Measurements from ENCODE around the gene FIGN.

The FIGN gene

DNA sequence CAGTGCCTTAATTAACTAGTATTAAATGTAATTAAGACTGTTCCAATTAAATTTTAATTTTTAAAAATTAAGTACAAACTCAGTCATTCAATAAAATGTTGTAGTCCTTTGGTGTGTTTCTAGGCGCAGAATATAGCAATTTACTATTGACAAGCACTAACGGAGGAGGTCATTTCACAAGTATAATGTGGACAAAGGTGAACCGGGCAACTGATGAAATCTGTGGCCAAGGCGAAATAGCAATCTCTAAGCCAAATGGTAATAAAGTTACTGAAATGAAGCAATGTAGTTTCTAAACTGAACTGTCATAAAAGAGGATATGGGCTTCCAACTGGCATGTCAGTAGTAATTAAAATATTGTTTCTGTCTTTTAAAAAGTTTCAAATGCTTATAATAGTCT is 27.5 kb downstream of the FIGN start:
- no peak for DNase-seq (ENCODE audit: low read depth in 2 of 2)

DNA sequence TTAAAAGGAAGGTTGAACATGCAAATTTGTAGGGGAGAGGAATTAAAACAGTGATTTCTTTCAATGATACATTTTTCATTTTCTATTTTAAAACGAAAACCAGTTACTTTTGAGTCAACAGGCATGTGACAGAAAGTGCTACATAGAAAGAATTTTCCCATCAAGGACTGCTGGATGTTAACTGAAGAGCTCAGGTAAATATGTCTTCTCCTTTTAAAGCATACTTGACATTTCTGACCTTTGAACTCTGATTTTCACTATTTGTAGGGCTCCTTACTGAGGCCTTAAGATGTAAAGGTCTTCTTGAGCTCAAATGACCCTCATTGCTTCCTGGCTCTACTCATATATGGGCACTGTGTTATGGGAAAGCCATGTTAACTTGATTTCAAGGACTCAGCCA is 32.4 kb downstream of the FIGN start:
- no peak for DNase-seq (ENCODE audit: low read depth in 2 of 2)

DNA sequence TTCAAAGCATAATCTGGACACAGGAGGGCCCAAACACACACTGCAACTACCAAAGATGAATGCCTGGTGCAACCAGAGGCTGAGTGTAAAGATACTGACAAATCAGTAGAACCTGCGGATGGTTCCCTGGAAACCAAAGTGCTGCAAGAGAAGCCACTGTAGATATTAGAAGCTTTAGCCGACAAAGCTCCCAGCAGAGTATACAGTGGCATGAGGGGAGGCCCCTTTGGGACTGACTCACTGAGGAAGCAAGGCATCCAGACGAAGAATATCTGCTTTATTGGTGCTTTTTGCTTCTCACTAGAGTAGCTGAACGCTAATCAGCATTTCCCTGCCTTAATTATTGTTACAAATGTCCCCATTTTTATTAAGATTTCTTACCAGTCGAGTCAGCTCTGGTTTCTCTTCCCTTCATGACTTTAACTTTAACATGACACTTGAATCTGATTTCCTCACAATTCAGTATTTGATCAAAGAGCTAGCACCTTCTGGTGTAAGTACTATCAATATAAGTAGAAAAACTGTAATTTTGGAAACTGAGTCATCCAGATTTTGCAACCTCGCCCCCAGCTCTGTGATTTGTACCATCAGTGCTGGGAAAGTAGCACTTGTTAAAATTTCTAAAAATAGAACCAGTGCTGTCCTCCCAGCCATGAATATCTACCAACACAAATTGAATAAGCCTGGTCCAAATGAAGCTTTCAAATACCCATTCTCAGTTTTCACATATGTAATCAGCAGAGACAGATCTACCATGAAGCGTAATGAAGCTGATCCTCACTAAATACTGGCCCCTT is 34.2 kb downstream of the FIGN start:
- no peak for DNase-seq (ENCODE audit: low read depth in 2 of 2)

DNA sequence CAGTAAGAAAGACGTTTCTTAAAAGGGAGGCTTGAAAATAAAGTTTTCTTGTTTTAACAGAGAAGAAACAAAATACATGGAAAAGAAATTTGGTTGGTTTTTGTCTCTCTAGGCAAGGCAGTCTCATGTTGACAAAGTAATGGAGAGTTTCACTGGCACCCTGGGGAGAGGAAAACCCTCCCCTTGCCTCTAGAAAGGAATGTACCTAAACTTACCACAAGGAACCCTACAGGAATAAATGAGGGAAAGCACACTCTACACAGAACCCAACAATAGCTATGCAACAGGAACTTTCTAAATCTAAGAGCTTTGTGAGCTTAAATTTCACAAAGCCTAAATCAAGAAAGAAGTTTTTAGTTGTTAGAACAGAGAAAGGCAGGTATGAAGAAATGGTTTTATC is 37.0 kb downstream of the FIGN start:
- DNase-seq (ENCODE audit: low read depth in 2 of 2) = no peak

DNA sequence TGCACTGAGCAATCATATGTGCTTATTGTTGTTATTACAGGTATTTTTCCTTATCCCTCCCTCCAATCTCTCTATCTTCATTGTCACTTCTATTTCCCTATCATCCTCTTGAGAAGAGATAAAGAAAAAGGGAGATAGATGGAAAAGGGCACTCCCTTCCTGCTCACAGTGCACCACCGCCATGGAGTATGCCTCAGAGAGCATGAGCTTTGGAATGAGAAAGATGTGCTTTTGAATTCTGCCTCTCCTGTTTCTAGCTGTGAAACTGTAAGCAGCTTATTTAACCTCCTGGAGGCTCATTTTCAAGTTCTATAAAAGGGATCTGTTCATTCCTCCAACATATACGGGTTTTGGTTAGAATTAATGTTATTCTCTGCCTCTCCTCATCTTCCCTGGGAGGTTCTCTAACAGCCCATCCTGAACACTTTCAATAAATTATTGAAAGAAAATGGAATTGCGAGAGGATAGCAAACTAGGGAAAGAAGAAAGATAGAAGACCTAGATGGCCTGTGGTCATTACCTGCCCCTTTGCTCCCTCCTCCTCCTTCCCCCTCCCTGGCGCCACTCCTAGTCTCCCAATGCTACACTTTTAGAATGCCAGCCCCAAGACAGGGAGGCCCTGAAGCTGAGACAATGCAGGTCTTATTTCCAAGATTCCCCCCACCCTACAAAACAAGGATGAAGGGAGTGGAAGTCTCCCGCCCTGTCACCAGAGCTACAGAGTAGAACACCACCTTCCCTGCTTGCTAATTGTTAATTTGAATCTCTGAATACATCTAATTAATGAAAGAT is 37.8 kb downstream of the FIGN start:
- DNase-seq (ENCODE audit: low read depth in 2 of 2) = no peak

DNA sequence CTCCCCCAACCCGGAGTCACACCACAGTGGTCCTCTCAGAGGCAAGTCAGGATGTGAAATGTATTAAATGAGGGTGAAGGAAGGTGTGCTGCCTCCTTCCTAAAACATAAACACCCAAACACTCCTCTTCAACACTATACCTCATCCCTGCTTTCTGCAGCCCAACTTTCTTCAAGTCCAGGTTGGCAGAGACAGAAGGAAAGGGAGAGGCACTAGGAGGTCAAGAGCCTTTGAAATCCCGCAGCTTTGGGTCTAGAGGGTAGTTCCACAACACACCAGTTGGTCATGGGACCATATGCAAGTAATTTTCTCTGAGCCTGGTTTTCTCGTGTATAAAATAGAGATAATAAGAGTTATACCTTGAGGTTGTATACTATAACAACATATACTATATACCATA is 38.4 kb downstream of the FIGN start:
- no peak for DNase-seq (ENCODE audit: low read depth in 2 of 2)

DNA sequence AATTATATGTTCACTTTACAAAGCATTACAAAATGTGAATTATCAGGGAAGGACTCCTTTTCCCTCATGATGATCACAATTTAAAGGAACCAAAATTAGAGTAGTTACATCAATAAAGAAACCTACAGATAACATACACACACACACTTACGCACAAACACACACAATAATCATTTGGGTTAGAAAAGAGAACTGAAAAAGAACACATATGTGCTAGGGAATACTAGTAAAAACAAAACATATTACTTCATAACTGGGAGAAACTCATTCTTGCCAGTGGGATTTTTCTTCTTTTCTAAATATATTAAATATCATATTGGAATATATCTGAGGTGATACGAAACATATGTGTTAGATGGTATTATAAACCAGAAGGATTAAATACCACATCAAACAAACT is 42.3 kb downstream of the FIGN start:
- no peak for DNase-seq (ENCODE audit: low read depth in 2 of 2)

DNA sequence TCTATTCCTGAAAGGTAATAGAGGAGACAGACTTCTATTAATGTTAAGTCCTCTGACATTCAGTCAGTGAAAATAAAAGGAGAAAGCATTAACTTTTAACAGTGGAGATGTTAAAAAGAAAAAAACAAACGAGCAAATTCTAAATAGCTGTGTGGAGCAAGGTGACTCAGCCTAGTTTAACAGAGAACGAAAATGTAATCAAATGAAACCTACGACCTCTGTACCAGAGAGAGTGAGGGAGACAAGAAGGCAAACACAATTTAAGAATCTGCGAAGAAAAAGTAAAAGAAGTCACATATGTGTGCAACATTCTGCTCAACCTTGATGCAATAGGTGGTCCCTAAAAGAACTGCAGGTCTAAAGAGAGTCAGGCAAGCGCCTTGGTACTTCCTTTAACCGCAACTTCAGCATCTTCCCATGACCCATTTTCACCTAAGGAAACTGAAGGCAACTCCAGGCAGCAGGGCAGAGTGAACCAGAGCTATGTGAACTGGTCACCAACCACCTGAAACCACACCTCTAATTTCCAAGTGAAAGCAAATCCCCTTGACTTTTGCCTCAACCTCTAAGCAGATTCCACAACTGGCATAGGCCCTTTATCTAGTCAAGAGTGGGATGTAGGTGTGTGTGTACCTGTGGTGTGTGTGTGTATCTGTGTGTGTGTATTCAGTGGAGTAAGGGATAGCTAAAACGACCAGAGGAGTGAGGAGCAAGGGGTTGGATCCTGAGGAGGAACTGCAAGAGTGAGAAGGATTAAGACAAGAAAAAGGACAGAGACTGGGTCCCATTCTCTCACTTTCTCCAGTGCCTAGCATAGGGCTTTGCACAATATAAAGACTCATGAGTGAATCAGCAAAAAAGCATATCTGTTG is 43.0 kb downstream of the FIGN start:
- no peak for DNase-seq (ENCODE audit: low read depth in 2 of 2)

DNA sequence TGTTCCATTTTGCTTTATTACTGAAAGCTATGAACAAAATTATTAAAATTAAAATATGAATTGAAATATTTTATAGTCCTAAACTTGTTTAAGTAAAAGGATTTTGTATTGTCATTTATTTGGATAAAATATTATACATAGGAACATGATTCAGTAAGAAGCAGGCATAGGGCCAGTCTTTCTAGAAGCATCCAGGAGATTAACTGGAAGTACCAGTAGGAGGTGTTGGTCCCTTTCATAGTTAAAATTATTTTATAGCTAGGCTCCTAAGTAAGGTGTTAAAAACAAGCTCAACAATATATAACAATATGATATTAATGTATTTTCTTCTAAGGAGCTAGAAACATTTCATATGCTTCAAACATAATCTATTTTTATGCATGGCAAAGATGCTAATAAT is 43.7 kb downstream of the FIGN start:
- DNase-seq (ENCODE audit: low read depth in 2 of 2) = no peak

DNA sequence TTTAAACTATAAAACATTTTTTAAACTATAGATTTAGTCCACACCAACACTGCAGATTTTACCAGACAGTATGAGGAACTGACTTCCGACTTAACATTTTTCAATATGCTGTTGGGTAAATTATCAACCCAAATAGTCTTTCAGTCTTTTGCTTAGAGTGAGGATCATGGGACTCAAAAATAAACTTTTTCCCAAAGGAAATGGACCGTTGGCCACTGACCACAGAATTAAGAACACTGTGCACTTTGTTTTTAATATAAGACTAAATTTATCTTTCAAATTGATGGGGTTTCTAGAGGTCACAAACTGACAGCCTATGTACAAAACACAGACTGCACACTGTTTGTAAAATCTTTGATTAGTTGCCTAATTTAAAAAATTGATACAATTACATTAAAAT is 44.9 kb downstream of the FIGN start:
- DNase-seq (ENCODE audit: low read depth in 2 of 2) = no peak

DNA sequence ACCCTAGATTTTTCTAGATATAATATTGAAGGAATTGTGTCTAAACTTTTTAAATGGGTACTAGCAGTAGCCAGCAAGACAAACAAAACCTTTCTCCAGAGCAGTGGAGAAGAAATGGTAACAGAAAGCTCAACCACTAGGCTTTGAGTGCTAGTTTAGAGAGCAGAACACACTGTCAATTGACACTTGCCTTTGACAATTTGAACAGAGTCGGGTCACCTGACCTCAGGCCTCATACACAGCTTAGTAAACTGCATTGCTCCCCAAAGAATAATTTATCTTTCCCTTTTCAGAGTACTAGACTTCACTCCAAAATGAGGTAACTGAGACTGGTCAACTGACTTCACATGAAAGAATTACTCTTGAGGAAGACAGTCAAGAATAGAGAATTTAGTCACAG is 48.6 kb downstream of the FIGN start:
- no peak for DNase-seq (ENCODE audit: low read depth in 2 of 2)

DNA sequence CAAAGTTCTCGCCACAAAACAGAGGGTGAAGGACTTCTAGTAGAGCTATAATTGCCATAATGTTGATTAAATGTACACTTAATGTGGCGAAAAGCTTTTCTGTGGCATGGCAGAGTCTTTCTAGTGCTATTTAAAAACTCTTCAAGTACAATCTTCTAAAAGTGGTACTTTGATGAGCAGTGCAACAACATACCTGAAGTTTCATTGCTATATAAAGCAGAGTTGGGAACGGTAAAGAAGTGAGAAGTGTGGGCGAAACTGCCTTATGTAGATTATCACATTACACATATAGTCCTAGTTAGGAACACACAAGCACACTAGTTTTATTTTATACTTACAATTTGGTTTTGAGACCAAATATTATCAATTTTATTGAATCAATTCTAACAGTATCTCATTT is 49.5 kb downstream of the FIGN start:
- no peak for DNase-seq (ENCODE audit: low read depth in 2 of 2)

DNA sequence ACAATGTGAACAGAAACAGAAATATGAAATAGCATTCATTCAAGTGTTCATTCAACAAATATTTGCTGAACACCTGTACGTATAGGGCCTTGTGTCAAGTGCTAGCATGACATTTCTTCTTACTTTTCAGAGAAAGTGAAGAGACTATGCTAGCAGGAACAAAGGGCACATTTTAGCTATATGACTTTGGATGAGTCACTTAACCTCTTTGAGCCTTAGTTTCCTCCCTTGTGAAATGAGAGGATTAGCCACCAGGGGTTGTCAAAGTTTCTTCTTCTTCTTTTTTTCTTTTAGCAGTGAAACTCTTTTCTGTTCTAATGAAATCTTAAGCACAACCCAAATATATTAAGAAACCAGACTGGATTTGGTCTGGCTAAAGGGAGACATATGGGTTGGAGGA is 53.1 kb downstream of the FIGN start:
- DNase-seq (ENCODE audit: low read depth in 2 of 2) = no peak

DNA sequence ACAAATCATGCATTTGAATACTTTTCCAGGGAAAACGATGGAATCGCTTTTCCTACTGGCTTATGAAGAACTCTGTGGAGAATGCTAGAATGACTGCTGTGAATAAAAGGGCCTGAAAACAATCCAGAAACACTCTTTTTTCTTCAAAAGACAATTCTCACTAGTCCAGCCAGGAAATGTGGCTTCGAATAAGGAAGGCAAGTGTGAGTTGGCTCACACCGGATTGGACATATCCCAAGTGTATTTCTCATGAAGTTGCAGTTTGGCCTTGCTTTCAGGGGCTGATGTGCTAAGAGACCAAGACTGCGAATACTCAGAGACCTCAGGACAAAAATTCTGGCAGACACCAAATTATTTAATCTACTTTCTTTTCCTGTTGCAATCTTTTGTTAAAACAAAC is 54.1 kb downstream of the FIGN start:
- no peak for DNase-seq (ENCODE audit: low read depth in 2 of 2)

DNA sequence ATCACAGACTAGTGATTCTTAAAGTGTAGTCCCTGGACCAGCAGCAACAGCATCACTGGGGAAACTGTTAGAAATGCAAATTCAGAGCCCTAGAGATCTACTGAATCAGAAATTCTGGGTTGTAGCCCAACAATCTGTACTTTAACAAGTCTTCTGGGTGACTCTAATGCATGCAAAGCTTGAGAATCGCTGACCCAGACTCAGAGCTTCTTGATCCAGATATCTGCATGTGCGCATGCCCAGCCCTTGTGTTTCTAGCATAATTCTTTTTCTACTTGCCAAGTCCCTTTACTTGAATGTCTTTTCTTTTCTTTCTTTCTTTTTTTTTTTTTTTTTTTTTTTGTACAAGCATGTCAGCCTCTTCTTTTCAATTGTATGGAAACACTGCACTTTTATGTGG is 60.4 kb downstream of the FIGN start:
- DNase-seq (ENCODE audit: low read depth in 2 of 2) = no peak

DNA sequence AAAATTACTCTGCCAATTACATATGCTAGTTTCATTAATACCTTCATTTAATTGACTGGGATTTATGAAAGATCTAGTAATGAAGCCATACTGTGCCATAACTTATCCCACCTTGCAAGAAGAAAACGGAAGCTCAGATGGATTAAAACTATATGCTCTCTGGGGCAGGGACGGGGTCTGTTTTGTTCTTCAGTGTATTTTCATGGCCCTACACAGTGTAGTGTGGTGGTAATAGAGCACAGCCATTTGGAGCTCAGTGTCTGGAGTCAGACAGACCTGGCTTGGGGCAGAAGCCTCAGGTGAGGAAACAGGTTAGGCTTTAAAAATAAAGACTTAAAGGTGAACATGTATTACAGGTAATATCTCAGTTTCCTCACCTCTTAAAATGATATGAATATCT is 62.3 kb downstream of the FIGN start:
- no peak for DNase-seq (ENCODE audit: low read depth in 2 of 2)

DNA sequence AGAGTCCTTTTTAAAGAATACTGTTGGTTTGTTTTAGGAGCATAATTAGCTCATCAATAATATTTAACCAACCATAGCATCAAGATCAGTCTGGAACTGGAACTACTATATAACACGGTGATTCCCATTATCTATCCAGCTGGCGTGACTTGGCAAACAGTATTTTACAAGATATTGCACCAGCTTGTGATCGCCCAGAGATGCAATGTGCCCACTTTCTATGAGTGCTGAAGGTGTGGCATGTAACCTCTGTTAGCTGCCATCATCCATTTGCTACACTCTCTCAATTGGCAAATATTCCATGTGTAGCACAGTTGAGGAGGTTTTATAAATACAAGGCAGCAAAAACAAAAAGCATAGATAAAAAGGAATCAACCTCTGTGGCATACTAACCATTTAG is 64.9 kb downstream of the FIGN start:
- DNase-seq (ENCODE audit: low read depth in 2 of 2) = no peak

DNA sequence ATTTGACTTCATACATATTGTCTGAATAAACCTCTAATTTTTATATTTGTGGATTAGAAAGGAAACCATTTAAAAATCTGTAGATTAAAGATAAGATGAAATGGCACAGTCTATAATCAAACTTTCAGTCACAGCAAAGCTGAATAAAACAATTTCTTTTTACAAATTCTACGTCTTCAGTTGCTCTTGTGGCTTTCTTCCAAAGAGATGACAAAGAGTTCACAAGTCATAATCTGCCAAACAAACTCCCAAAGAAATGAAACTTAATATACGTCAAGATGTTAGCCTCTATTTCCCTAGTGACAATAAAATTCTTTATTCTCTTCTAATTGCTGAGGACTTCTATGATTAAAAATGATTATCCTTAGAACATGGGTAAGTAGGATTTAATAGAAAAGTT is 66.3 kb downstream of the FIGN start:
- no peak for DNase-seq (ENCODE audit: low read depth in 2 of 2)

DNA sequence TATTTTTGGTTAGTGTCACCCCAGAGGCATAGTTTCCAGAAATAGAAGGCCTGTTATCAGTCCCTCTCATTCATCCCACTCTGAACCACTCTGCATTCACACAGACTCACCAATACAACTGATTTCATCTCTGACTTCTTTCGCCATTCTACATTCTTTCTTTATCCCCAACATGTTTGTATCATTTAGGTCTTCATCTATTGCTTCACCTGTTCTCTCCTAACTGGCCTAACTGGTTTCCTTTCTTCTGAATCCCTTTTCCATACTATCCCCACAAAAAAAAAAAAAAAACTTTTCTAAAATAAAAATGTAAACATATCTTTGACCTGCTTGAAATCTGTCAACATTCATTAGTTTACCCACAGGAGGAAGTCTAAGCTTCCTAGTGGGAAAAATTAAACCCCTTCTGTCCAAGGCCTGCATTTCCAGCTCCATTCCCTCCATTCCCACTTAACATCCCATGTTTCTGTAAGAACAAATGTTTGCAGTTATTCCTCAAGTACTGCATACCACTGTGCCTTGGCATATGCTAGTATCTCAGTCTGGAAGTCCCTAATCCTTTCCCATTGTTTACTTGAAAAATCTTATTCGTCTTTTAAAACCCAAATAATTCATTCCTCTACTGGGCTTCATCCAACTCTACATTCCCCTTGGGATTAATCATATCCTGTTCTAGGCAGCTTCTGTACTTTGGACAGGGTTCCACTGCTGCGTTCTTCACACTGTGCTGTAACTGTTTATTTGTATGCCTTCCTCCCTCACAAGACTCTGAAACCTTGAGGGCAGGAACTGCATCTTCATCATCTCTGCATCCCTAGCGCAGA is 68.5 kb downstream of the FIGN start:
- DNase-seq (ENCODE audit: low read depth in 2 of 2) = no peak

DNA sequence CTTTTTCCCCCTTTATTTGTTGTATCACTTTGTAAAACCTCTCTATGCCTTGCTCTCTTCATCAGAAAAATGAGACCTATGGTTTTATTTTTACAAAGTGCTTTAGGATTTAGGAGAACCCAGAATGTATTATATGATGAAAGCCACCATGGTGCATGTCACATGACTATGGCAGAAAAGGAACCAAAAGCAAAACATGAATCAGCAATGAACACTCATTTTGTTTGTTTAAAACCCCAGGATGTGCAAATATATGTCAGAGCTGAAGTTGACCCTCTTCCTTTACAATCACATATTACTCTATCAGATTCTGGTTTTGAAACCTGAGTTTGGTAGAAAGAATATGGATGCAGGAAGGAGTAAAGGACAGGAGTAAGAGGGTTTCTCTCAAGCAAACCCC is 70.0 kb downstream of the FIGN start:
- no peak for DNase-seq (ENCODE audit: low read depth in 2 of 2)

DNA sequence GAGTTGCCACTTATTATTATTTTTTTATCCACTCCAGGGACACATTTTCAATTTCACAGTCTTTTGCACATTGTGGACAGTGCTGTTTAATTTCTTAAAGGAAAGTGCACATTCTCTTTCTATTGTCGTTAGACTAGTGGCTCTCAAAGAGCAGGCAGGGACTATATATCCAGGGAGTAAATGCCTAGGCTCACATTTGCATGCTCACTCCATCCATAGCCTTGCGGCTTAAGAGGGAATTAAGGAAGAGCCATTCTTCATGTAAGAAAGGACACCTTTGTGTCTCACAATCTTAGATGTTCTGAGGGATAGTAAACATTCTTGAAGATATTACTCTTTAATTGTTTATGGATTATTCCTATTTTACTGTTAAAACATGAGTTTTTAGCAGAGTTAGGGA is 70.8 kb downstream of the FIGN start:
- DNase-seq (ENCODE audit: low read depth in 2 of 2) = no peak

DNA sequence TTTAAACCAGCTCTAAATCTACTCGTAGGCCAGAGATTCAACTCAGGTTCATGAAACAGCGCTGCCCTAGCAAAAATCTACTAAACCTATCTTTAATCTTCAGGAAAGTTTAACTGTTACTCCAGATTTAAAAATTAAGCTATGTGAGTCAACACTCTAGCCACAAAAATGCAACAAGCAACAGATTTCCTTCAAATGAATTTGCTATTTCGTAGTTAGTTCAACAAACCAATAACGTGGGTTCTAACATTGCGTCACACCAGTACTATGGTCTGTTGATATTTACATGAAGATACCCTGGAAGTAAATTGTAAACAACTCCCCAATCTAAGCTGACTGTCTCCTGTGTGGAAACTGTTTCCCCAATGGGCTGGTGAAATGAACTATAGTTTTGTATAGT is 71.2 kb downstream of the FIGN start:
- DNase-seq (ENCODE audit: low read depth in 2 of 2) = no peak

All from stimulated activated CD8-positive, alpha-beta memory T cell treated with anti-CD3 and anti-CD28 coated beads, Interleukin-7, amount 100 ng/mL, for 1 hour (primary cell).